Femur (tissue), 1 donor: ENCODE measurements around the gene DCXR.

ENCODE experiments used
- DNase-seq: peaks from one replicate; pipeline ENCODE4 v3.0.0-alpha.2; 2017

DCXR gene

DNA sequence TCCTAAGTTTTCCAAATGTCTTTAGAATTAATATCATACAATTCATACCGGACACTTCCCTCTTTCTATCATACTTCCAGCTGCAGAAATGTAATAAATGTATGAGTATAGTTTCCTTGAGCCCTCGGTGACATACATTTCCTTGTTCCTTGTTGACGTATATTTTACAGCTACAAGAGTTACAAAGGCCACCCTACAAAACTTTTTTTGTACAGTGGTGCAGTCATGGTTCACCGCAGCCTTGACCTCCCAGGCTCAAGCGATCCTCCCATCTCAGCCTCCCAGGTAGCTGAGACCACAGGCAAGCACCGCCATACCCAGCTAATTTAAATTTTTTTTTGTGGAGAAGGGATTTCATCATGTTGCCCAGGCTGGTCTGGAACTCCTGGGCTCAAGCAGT lies 35.3 kb upstream of the DCXR start:
- DNase-seq, result no peak

- no peak for DNase-seq
These were observed 33.1 kb upstream of the DCXR start for GRCh38 chr17:82070611-82071010.

DNA sequence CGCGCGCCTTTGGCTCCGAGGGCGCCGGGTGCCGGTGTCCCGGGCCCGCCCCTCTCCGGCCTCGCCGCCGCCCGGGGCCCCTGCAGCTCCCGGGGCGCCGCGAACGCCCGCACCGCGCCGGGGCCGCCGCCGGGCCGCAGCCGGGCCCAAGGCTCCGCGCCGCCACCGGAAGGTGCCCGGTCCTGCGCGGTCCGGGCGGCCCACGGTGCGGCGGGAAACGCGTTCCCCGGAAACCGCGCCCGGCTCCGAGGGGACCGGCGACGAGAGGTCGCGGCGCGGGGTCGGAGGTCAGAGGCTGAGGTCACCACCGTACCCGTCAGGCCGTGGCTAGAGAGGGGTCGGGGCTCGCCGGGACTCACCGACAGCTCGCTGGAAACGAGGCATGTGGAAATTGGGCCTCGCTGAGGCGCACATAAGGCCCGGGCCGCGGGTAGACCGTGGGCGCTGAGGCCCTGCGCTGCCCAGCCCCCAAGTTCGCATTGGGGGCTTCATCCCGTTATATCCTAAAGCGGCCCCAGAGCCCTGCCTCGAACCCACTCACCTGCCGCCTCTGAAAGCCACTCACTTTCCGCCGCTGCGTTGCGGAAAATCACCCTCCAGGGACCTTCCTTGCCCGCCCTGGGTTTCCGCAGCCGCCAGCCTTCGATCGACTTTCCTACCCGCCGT lies 28.3 kb upstream of the DCXR start, which contains the start of gene DUS1L:
Gene DUS1L (minus strand): TSS at position 167 of the 666 bp plus-strand sequence. CDS start 745 bp downstream, outside the sequence.
- peak; percentile 66 for DNase-seq

GRCh38 chr17:82065193-82065637 lies 27.7 kb upstream of the DCXR start:
- peak; percentile 23 for DNase-seq

GRCh38 chr17:82064433-82065192 lies 27.1 kb upstream of the DCXR start:
- DNase-seq, result peak; percentile 16

GRCh38 chr17:82063424-82064415 lies 26.2 kb upstream of the DCXR start:
- DNase-seq, result peak; percentile 21

DNA sequence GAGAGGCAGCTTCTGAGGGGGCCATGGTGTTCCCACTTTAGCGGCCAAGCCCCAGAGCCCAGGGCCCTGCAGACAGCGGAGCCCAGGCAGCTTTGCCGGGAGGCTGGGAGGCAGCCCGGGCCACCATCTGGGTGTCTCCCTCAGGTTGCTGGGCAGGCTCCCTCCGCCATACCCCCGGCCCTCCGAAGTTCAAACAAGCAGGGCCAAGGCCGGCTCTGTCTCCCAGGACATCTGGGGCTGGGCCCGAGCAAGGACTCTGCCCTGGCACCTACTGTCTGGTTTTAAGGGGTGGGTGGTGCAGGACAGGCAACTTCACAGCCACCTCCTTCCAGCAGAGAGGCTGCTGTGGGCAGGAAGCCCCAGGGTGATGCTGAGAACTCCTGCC lies 25.5 kb upstream of the DCXR start:
- no peak for DNase-seq

DNA sequence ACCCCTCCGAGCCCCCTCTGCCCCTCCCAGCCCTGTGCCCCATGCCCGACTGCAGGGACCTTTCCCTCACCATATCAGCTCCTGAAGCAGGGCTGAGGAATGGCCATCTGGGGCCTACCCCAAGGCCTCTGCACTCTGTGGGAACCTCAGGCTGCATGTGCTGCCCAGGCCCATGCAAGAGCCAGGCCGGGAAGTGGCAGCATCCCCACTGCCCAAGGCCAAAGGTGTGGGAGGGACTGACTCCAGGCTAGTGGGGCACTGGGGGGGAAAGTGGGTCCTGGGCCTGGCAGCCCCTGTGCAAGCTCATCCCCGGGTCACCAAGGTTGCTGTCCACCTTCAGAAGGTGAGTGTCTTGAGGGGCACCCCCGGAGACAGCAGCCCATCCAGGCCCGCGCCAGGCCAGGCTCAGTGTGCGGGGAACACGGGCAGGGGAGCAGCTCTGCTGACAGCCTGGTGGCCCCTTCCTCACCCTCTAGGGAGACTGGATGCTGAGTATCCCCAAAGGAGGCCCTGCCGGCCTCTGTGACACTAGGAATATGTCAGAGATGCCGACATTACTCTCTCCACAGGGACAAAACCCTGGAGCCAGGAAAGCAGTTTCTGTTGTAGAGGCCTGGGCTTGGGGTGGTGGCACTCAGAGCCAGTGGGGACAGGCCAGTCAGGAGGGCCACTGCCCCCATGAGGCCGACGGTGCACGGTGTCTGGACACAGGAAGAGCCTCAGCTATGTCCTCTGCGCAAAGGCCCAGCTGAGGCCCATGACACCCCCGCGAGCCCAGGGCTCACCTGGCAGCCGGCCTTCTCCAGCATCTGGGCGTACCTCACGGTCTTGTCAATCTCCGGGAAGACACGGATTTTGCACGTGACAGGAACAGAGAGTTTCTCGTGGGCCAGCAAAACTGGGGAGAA lies 24.8 kb upstream of the DCXR start:
- peak; percentile 15 for DNase-seq

DNA sequence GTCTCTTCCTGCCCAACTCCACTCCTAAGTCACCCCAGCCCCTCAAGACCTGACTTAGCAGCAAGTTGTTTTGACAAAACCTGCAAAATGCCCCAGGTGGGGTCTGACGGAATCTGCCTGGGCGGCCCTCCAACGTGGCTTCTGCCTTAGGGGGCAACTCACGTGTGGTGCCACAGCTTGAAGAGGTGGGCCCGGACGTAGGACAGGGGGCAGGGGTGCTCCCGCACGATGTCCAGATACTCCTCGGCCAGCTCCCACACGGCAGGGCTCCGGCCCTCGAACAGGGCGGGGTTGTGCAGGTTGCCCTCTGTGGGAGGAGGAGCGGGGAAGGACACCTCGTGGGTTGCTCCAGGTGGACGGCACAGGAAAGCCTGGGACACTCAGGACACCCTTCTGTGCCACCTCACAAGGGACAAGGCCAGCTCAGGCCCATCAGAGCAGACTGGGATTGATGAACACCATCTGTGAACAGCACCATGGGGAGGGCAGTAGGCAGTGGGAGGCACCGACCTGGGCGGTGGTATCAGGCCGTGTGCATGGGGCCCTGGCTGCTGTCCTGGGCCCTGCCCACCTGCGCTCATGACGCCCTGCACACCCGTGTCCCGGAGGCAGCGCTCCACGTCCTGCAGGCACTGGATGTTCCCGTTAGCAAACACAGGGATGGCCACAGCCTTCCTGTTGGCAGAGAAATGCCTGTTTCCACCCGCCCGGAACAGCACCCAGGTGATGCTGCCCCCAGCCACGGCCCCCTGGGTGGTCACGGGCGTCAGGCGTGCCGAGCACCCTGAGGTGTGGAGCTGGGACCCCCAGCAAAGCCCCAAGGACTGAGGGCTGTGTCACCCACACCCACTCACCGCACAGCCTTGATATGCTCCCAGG lies 23.8 kb upstream of the DCXR start:
- peak; percentile 22 for DNase-seq

- DNase-seq, result peak; percentile 16
These were observed 23.1 kb upstream of the DCXR start for GRCh38 chr17:82060614-82061013.

GRCh38 chr17:82060001-82060380 lies 22.5 kb upstream of the DCXR start:
- peak; percentile 14 for DNase-seq

DNA sequence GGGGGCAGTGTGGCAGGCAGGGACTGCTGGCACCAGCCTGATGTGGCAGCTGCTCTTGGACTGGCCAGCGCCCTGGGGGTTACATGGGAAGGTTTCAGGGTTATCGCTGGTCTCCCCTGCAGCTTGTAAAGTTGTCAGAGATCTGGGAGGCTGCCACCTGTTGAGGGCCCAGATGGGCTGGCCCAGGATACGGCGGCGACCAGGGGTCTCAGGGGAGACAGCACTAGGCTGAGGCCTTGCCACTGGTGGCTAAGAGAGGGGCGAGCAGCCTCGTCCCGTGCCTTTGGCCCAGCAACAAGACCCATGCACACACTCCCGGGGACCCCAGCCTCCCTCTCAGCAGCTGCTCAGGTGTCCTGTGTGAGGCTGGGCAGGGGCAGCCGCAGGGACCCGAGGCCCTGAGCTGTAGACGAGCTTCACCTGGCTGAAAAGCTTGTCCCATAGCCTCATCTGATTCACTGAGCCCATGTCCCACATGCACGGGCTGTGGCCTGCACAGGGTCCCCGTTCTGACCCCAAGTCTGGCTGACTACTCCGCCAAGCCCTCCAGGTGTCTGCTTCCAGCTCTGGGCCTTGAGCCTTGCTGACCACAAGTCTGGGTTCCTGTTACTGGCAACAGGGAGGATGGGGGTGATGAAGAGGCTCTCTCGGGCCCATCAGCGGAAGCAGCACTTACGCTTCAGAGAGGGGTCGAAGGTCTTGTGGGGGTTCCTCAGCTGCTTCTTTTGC lies 21.9 kb upstream of the DCXR start:
- DNase-seq, result peak; percentile 21

DNA sequence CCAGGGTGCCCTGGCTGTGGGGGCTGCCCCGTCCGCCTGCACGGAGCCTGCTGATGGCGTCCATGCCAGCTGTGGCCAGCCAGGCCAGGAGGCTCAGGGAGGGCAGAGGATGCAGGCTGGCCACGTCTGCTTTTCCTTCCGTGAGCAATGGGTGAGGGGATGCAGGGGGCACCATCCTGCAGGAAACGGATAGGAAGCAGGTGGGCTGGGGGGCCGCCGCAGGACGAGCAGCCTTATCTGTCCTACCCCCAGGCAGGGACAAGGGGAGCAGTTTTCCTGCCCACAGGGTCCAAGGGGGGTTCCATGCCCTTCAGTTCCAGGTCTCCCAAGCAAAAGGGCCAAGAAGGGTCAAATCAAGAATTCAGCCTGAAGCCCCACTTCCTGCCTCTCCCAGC lies 21.4 kb upstream of the DCXR start:
- DNase-seq, result no peak

DNA sequence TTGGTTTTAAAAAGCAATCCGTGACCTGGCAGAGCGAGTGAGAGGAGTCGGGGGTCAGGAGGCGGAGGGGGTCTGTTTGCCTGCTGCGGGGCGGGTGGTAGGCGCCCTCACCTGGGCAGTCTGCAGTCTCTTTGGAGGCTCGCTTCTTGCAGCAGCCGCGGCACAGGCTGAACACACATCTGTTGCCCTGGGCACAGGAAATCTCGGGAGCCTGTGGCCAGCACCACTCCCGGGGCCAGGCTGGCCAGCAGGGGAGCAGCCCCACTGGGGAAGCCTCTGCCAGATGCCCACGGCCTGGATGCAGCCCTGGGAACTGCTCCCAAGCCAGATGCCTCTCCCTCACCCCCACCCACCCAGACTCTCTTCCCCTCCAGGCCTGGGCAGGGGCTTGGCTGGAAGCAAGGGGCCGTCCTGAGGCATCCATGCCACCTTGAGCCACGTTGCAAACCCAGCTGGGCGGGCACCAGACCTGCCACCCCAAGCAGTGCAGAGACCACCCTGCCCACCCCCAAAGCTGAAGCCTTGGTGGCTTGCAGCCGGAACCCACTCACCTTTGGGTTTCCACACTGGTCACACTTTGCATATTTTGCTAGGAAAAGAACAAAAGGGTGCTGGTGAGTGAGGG lies 20.8 kb upstream of the DCXR start:
- peak; percentile 20 for DNase-seq

DNA sequence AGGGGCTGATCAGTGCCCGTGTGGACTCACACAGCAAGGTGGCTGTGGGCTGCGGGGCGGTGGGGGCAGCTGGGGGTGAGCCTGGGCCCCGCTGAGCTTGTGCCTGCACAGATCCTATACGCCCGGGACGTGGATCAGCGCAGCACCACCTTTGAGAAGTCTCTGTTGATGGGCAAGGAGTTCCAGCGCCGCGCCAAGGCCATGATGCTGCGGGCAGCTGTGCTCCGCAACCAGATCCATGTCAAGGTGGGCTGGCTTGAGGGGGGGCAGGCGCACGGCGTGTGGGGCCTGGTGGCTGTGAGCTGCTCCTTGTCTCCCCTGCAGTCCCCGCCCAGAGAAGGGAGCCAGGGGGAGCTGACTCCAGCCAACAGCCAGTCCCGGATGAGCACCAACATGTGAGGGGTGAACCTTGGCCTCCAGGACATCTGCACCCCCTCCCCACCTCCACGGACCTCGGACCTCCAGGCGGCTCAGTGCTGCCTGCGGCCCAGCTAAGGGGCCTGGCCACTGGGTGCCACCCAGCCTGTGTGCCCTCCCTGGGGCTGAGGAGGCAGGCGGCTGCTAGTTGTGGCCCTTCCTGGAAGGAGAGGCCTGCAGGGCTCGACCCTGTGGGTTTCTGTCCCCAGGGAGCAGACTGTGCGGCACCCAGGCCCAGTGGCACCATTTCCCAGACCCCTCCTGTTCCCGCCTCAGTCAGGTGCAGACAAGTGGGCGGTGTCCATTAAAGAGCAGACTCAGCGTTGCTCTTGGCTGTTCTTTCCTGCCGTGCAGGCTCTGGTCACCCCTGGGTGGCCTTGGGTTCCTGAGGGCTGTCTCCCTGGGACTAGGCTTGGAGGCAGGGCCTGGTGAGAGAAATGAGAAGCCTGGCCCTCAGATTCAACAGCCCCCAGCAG lies 19.5 kb upstream of the DCXR start:
- peak; percentile 23 for DNase-seq

DNA sequence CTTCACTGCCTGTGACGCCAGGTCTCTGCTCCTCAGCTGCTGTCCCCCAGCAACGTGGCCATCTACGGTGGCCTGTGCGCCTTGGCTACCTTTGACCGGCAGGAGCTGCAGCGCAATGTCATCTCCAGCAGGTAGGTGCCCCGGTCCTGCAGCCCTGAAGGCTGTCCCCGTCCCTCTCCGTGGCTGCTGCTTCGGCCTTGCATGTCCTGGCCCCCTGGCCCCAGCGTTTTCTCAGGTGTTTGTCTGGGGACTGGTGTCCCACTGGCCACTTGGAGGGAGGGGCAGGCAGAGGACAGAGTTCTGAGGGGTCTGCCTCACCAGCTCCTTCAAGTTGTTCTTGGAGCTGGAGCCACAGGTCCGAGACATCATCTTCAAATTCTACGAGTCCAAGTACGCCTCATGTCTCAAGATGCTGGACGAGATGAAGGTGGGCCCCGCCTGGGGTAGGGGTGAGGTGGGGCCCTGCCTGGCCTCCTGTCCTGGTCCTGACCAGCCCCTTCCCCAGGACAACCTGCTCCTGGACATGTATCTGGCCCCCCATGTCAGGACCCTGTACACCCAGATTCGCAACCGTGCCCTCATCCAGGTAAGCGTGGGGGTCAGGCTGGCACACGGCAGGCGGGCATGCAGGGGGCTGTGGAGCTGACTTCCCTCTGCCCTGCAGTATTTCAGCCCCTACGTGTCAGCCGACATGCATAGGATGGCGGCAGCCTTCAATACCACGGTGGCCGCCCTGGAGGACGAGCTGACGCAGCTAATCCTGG lies 18.6 kb upstream of the DCXR start:
- DNase-seq, result peak; percentile 20

GRCh38 chr17:82055023-82055964 lies 17.8 kb upstream of the DCXR start:
- peak; percentile 16 for DNase-seq
